MM.1S (cell line): Measurements from ENCODE around the gene PLXNA4.

Source experiments
- EZH2phosphoT487 ChIP-seq: fragments of 300-600 bp; sonication (generic); IDR thresholded peaks from 2 replicates; pipeline ENCODE4 v1.6.1; 2018; ENCODE audit warnings: antibody characterized with exemption, low read length
- TF ChIP-seq, protein P1 (sequence below): fragments of 300-600 bp; sonication (generic); IDR thresholded peaks from 2 replicates; pipeline ENCODE4 v1.5.1; 2016; ENCODE audit warnings: antibody characterized with exemption, low read length, mixed read lengths

DNA sequence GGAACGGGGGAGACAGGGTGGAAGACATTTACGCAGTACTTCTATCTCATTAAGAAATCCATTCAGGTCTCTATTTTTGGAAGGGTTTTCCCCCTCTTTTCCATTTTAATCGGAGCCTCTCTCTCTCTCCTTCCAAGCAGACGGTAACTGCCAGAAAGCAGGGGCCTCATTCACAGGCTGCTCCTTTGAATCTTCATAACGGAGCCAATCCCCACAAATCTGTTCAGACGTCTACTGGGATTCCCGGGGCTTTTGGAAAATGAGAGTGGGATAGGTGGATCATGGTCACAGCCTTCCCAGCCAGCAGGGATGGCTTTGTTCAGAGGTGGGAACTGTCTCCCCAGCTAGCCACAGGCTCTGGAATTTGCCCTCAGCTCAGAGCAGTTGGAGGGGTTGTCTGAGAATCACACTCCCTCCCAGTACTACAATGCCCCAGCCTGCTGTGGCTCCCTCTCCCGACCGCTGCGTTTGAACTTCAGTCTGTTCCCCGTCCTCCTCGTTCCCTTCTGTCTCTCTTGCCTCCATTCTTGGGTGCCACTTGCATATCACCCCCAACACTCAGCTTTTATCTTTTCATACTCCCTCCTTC is 413.6 kb downstream of the PLXNA4 start:
- TF ChIP-seq, protein P1, sequence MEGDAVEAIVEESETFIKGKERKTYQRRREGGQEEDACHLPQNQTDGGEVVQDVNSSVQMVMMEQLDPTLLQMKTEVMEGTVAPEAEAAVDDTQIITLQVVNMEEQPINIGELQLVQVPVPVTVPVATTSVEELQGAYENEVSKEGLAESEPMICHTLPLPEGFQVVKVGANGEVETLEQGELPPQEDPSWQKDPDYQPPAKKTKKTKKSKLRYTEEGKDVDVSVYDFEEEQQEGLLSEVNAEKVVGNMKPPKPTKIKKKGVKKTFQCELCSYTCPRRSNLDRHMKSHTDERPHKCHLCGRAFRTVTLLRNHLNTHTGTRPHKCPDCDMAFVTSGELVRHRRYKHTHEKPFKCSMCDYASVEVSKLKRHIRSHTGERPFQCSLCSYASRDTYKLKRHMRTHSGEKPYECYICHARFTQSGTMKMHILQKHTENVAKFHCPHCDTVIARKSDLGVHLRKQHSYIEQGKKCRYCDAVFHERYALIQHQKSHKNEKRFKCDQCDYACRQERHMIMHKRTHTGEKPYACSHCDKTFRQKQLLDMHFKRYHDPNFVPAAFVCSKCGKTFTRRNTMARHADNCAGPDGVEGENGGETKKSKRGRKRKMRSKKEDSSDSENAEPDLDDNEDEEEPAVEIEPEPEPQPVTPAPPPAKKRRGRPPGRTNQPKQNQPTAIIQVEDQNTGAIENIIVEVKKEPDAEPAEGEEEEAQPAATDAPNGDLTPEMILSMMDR = no peak
- TF ChIP-seq EZH2phosphoT487 = no peak
